H1 (cell line): ENCODE data around the gene ASGR2. TPM values are rescaled to one million over a fixed set of nuclear protein-coding genes. Genes with fewer than 3 reads are reported as not detected.

Experiments used
- EZH2 ChIP-seq: fragments of 200-600 bp; sonication (generic); IDR thresholded peaks from 2 replicates; pipeline ENCODE4 v1.7.1; 2012; ENCODE audit warnings: low read depth, mild to moderate bottlenecking, moderate library complexity, low read length, inconsistent platforms; ENCODE audit not compliant: severe bottlenecking
- SAP30 ChIP-seq: fragments of 300-600 bp; sonication (generic); IDR thresholded peaks from 2 replicates; pipeline ENCODE4 v1.7.1; 2012; ENCODE audit warnings: low read length, moderate library complexity, mild to moderate bottlenecking, inconsistent platforms; ENCODE audit not compliant: insufficient read depth, insufficient replicate concordance
- SIN3A ChIP-seq, 2 experiments: IDR thresholded peaks in 1 of 2; conservative IDR thresholded peaks in 1 of 2; 2 replicates each; pipeline ENCODE4 v1.6.1; 2011 to 2012; ENCODE audit warnings: low read length in 2 of 2, improper control_type of control experiment in 1 of 2, low read depth in 1 of 2, mild to moderate bottlenecking in 1 of 2
- TBP ChIP-seq: IDR thresholded peaks from 2 replicates; pipeline ENCODE4 v1.6.1; 2011; ENCODE audit warnings: low read depth, low read length, improper control_type of control experiment
- polyA plus RNA-seq, 7 experiments: library from polyadenylated mRNA; depleted of rRNA in 3 of 7; stranded (reverse) in 5 of 7; unstranded in 2 of 7; fragments of >200 nt in 5 of 7; fragments of 200-250 nt in 2 of 7; gene quantifications; 1 replicate in 5 of 7; 2 replicates in 1 of 7; 4 replicates in 1 of 7; pipeline versions ENCODE4 v1.2.1 to v1.2.3, GENCODE V29; 2011 to 2013; ENCODE audit warnings: missing spikeins in 2 of 7, mixed read lengths in 2 of 7
- total RNA-seq: library from RNA; stranded (reverse); fragmentation: NEBNext Ultra II Directional; extraction: Animal tissue kit (Norgen Biotek cat#: 25700); gene quantifications from 2 replicates; pipeline ENCODE4 v1.2.1, GENCODE V29; 2021

ASGR2 gene
- total and polyA plus RNA-seq, 2 of the 8 experiments (the other 6 are each of a cell fraction or from before 2014, with no cell fraction given): 0.91 TPM; not detected in 1

DNA sequence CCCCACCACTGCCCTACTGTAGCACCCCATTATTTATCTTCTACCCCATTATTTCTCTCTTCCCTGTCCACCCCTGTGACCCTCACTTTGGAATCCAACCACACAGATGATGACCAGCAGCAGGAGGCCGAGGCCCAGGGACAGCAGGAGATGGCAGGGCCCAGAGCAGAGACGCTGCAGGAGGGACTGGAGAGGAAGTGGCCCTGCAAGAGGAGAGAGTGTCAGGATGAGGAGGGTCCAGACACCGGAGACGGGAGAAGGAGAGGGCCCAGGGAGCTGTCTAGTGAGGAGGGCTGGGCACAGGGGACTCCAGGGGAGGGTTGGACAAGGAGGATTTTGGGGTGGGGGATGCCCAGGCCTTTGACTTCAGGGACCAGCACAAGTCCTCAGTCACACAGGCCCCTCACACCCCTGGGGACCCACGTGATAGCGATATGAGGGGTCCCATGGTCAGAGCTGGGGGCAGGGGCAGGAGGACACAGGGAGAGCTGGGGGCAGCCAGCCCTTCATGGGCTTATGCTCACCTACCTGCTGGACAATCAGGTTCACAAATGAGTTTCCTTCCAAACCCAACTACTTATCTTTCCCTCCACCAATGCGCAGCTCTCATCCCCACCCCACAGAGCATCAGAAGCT, 36.6 kb downstream of the ASGR2 start (continued):
- no peak for TF ChIP-seq EZH2
- TF ChIP-seq SIN3A (conservative IDR thresholded peaks at IDR 0.05 in 1 of 2, IDR thresholded peaks at IDR 0.05 in 1 of 2; ENCODE audit: low read depth in 1 of 2, low read length in 2 of 2): no peak
- TF ChIP-seq TBP: no peak
- no peak for TF ChIP-seq SAP30
- TF ChIP-seq, all 59 proteins: peak for 0
